ENCODE results near the gene TSPAN4.

DNA sequence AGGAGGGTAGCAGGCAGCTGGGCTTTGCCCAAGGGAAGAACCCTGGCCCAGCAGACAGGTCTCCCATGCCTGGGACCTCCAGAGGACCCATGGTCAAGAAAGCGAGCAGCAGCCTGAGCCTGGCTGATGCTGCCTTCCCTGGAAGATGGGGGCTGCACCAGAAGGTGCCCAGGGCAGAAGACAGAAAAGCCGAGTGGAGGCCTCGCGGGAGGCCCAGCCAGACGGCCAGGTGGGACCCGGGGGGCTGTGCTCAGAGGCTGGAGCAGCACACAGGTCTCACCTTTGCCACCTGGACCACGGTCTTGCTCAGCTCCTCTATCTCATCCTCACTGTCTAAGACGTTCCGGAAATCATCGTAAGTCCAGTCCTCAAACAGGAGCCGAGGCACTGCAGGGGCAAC lies 57.1 kb downstream of the TSPAN4 start:
- TF ChIP-seq ZNF600 (tag by site-specific recombination; IDR thresholded peaks at IDR 0.05) (no peak), SCRT1 (tag by site-specific recombination; IDR thresholded peaks at IDR 0.05; ENCODE audit: borderline replicate concordance) (no peak)

Measured in HEK293 (cell line).